Osteocyte (in vitro differentiated cells): Measurements from ENCODE around the gene GKN1. TPM values are rescaled to one million over a fixed set of nuclear protein-coding genes. Genes with fewer than 3 reads are reported as not detected.

ENCODE experiments used
- DNase-seq: peaks from one replicate; pipeline ENCODE4 v3.0.0; 2021; ENCODE audit warnings: mixed read lengths; ENCODE audit not compliant: unreplicated experiment; ENCODE audit errors: extremely low spot score
- H3K27ac Mint-ChIP-seq: one replicate; pipeline ENCODE4 v1.8.0; 2021; ENCODE audit warnings: mild to moderate bottlenecking, mixed read lengths; ENCODE audit not compliant: unreplicated experiment
- H3K27me3 Mint-ChIP-seq: one replicate; pipeline ENCODE4 v1.8.0; 2021; ENCODE audit warnings: mixed read lengths; ENCODE audit not compliant: unreplicated experiment
- H3K36me3 Mint-ChIP-seq: one replicate; pipeline ENCODE4 v1.8.0; 2021; ENCODE audit warnings: mixed read lengths; ENCODE audit not compliant: unreplicated experiment
- H3K4me1 Mint-ChIP-seq: one replicate; pipeline ENCODE4 v1.8.0; 2021; ENCODE audit warnings: mixed read lengths; ENCODE audit not compliant: unreplicated experiment
- H3K4me3 Mint-ChIP-seq: one replicate; pipeline ENCODE4 v1.8.0; 2021; ENCODE audit warnings: mild to moderate bottlenecking, moderate library complexity, mixed read lengths; ENCODE audit not compliant: unreplicated experiment
- H3K9me3 Mint-ChIP-seq: one replicate; pipeline ENCODE4 v1.8.0; 2021; ENCODE audit warnings: mixed read lengths; ENCODE audit not compliant: unreplicated experiment
- total RNA-seq: library from RNA; stranded (reverse); gene quantifications from 2 replicates; pipeline ENCODE4 v1.2.1, GENCODE V29; 2021
- TF ChIP-seq, protein P1 (sequence below): fragments of 200-600 bp; sonication (generic); IDR thresholded peaks from 2 replicates; pipeline ENCODE4 v1.5.0; 2021; ENCODE audit warnings: antibody characterized with exemption, mild to moderate bottlenecking, moderate library complexity

Gene GKN1
- total RNA-seq, 1 donor from 2014 or later, result not detected

DNA sequence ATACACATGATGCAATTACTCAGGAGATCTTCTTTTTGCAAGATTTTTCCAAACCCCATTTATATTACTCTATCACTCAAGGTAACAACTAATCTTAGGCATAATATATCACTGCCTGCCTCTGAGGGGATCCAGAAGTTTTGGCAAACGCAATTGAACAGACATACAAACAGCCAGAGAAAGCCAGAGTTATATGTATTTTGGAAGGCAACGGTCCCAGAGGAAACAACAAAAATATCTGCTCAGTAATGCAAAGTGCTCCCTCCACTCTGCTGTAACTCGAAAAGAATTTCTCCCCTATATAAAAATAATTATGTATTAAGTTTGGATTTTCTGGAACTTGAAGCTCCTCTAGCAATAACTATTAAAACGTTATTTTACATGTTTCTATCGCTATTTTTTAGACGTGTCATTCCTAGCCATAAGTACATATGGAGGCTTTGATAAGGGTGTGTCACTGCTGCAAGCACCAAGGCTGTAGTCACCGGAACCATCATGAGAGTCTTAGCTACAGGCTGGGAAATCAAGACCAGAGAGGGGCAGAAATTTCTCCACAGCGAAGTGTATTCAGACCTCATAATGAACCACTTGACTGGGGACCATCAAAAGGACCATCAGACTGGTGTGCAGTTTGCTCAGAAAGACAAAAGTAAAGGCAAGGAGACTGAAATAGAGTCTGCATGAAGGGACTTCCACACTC lies 3.7 kb upstream of the GKN1 start:
- H3K36me3 Mint-ChIP-seq, result no peaks in the 10 kb centered on the region
- H3K9me3 Mint-ChIP-seq, result no peaks in the 10 kb centered on the region
- DNase-seq, result no peak
- TF ChIP-seq, protein P1, sequence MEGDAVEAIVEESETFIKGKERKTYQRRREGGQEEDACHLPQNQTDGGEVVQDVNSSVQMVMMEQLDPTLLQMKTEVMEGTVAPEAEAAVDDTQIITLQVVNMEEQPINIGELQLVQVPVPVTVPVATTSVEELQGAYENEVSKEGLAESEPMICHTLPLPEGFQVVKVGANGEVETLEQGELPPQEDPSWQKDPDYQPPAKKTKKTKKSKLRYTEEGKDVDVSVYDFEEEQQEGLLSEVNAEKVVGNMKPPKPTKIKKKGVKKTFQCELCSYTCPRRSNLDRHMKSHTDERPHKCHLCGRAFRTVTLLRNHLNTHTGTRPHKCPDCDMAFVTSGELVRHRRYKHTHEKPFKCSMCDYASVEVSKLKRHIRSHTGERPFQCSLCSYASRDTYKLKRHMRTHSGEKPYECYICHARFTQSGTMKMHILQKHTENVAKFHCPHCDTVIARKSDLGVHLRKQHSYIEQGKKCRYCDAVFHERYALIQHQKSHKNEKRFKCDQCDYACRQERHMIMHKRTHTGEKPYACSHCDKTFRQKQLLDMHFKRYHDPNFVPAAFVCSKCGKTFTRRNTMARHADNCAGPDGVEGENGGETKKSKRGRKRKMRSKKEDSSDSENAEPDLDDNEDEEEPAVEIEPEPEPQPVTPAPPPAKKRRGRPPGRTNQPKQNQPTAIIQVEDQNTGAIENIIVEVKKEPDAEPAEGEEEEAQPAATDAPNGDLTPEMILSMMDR, result no peak
- H3K27ac Mint-ChIP-seq, result peak overlapping the region; percentile 90
- no peaks in the 10 kb centered on the region for H3K27me3 Mint-ChIP-seq
- no peak overlapping the region for H3K4me3 Mint-ChIP-seq
- H3K4me1 Mint-ChIP-seq, result peaks cover 59% of the 10 kb centered on the region

DNA sequence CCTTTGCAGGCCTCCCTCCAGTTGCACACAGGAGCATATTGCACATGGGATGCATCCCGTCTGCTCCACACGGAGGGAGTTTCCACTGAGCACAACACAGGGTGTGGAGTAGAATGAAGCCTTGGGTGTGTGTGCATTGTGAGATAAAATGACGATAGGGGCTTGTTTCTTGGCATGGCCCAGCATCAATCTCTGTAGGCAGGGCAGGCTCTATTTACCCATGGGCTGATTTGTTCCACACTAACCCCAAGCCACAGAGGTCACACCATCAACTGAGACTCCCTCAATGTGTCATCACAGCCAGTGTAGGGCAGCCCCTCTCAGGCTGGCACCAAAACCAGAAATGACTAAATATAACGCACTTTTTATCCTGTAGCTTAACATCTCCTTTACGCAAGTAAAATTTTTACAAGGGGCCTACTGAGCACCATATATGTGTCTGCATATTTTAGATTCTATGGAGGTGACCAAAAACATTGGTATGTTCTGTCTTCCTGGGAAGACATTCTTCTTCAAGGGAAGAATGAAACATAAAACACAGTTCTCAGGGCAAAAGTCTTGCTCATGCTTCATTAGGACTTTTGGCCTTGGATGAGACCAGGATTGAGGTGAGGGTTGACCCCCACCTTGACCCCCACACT lies 2.7 kb upstream of the GKN1 start:
- Mint-ChIP-seq H3K36me3 (no peaks in the 10 kb centered on the region), H3K4me1 (peaks cover 59% of the 10 kb centered on the region), H3K9me3 (no peaks in the 10 kb centered on the region), H3K4me3 (no peak overlapping the region), H3K27me3 (no peaks in the 10 kb centered on the region), H3K27ac (peak overlapping the region; percentile 90)
- no peak for DNase-seq
- TF ChIP-seq, protein P1, result no peak

DNA sequence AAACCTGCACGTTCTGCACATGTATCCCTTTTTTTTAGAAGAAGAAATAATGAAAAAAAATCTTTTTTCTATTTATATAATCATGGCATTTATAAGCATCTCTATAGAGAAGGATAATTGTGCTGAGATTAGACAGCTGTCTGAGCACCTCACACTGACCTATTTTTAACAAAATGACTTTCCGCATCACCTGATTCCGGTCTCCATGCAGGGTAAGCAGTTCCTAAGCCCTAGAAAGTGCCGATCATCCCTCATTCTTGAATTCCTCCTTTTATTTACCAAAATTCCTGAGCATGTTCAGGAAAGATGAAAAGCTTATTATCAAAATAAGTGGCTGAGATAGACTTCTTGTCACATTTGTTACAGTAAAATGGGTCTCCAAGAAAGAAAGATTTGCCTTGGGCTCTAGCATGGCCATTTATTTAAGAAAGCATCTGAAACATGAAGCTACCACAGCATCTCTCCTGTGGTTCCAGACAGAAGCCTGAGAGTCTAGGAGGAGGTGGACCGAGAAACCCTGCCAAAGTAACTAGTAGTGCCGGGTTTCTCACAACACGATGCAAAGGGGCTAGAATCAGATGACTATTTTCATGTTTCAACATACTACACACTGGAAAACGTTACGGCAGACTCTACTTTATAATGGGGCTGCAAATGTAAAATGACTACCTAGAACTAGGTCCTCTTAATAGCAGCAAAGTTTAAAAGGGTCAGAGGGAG lies 670 bp downstream of the GKN1 start:
- DNase-seq, result no peak
- H3K4me1 Mint-ChIP-seq, result peaks cover 41% of the 10 kb centered on the region
- H3K36me3 Mint-ChIP-seq, result no peaks in the 10 kb centered on the region
- TF ChIP-seq, protein P1, result no peak
- no peak overlapping the region for H3K4me3 Mint-ChIP-seq
- no peaks in the 10 kb centered on the region for H3K9me3 Mint-ChIP-seq
- peaks cover 4% of the 10 kb centered on the region for H3K27me3 Mint-ChIP-seq
- H3K27ac Mint-ChIP-seq, result peak overlapping the region; percentile 57

DNA sequence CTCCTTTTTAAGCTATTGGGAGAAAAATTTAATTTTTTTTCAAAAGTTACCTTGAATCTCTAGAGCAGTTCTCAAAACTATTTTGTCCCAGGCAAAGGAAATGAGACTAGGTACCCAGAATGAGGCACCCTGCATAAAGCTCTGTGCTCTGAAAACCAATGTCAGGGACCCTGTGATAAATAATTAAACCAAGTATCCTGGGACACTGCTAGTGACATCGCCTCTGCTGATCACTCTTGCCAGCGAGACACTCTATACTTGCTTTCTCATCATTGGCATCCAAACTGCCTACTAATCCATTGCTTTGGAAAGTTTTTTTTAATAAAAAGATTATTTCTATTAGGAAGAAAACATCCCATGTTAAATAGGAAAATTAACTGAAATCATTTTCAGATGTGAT lies 1.4 kb downstream of the GKN1 start:
- TF ChIP-seq, protein P1, result no peak
- no peak for DNase-seq
- H3K27ac Mint-ChIP-seq, result no peak overlapping the region
- no peak overlapping the region for H3K4me3 Mint-ChIP-seq
- H3K9me3 Mint-ChIP-seq, result no peaks in the 10 kb centered on the region
- H3K4me1 Mint-ChIP-seq, result peaks cover 33% of the 10 kb centered on the region
- H3K36me3 Mint-ChIP-seq, result no peaks in the 10 kb centered on the region
- H3K27me3 Mint-ChIP-seq, result peaks cover 4% of the 10 kb centered on the region

DNA sequence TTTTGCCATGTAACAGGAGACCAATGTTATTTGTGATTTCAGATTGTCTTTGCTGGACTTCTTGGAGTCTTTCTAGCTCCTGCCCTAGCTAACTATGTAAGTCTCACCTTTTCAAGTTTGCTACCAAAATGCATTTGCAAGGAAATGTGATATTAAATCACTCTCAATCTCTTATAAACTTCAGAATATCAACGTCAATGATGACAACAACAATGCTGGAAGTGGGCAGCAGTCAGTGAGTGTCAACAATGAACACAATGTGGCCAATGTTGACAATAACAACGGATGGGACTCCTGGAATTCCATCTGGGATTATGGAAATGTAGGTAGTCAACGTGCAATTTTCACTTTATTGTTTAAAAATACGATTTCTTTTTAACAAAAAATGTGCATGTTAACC lies 3.0 kb downstream of the GKN1 start:
- peaks cover 17% of the 10 kb centered on the region for H3K4me1 Mint-ChIP-seq
- TF ChIP-seq, protein P1, result no peak
- no peaks in the 10 kb centered on the region for H3K9me3 Mint-ChIP-seq
- no peak for DNase-seq
- H3K27ac Mint-ChIP-seq, result no peak overlapping the region
- peaks cover 4% of the 10 kb centered on the region for H3K27me3 Mint-ChIP-seq
- H3K4me3 Mint-ChIP-seq, result no peak overlapping the region
- H3K36me3 Mint-ChIP-seq, result no peaks in the 10 kb centered on the region
